Measurements from ENCODE around the gene AOC2. TPM values are rescaled to one million over a fixed set of nuclear protein-coding genes. Genes with fewer than 3 reads are reported as not detected.

The AOC2 gene
- polyA plus RNA-seq, 1 of the 3 experiments (the other 2 are of a cell fraction): 0.33 TPM

DNA sequence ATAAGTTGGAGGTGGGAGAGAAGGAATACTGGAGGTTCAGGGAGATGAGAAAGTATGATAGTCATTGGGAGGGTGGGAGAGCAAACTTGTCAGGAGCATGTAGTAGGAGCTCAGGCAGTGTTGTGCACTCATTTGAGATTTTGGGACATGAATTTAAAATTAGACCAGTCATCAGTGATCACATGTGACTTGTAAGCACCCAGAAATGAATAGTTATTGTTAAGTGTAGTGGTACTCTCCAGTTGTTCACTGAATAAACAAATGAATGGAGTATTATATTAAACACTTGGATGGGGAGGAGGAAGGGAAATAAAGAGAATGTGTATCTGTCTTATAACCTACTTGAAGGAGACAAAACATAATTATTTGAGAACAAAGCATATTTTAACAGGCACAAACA lies 13.4 kb upstream of the AOC2 start:
- Histone ChIP-seq H4K20me1 (ENCODE audit: insufficient read depth) (no peaks in the 10 kb centered on the region), H3K36me3 (replicated peaks in 1 of 2; ENCODE audit: control insufficient read depth in 1 of 2, insufficient read depth in 2 of 2, low read length in 1 of 2) (peaks cover 5 to 11% of the 10 kb centered on the region in 2 experiments), H3K9me2 (no peaks in the 10 kb centered on the region), H3F3A (replicated peaks; ENCODE audit: insufficient read depth) (peaks cover 4% of the 10 kb centered on the region), H3K27me3 (ENCODE audit: insufficient read depth) (no peaks in the 10 kb centered on the region), H3K4me2 (no peak overlapping the region), H3K79me2 (ENCODE audit: insufficient read depth) (peaks cover 39% of the 10 kb centered on the region), H3K9ac (no peak overlapping the region), H3K4me1 (ENCODE audit: control insufficient read depth in 1 of 2, insufficient read depth in 2 of 2, low read depth in 1 of 2, low read length in 1 of 2) (peaks cover 4 to 9% of the 10 kb centered on the region in 2 experiments; a peak in 3 of 4 replicates), H3K4me3 (ENCODE audit: low read depth in 2 of 2, low read length in 1 of 2) (no peak overlapping the region), H3K27ac (ENCODE audit: low read depth in 2 of 2, low read length in 1 of 2) (no peak overlapping the region), H3K9me3 (no peaks in the 10 kb centered on the region), H2AFZ (ENCODE audit: low read depth) (no peak overlapping the region)
- no peak for DNase-seq
- TF ChIP-seq RFX5 (IDR thresholded peaks at IDR 0.05; ENCODE audit: low read length) (no peak), MXI1 (IDR thresholded peaks at IDR 0.05; ENCODE audit: low read depth, low read length) (no peak), YY1 (IDR thresholded peaks at IDR 0.05; ENCODE audit: low read depth) (no peak), ELF1 (IDR thresholded peaks at IDR 0.05) (no peak), FOXJ3 (CRISPR knock-in tag; IDR thresholded peaks at IDR 0.05) (no peak), EZH2phosphoT487 (IDR thresholded peaks at IDR 0.05; ENCODE audit: borderline replicate concordance, low read depth) (no peak), RCOR1 (IDR thresholded peaks at IDR 0.05; ENCODE audit: low read length) (no peak), CHD2 (IDR thresholded peaks at IDR 0.05; ENCODE audit: low read length, partially characterized antibody) (no peak), FOSL2 (IDR thresholded peaks at IDR 0.05; ENCODE audit: borderline replicate concordance, low read depth) (no peak), SIN3A (IDR thresholded peaks at IDR 0.05; ENCODE audit: borderline replicate concordance, low read depth, low read length) (no peak), JUND (IDR thresholded peaks at IDR 0.05) (no peak), SMC3 (IDR thresholded peaks at IDR 0.05; ENCODE audit: low read depth, low read length) (no peak), TEAD4 (IDR thresholded peaks at IDR 0.05; ENCODE audit: borderline replicate concordance, insufficient read depth) (no peak), NRF1 (IDR thresholded peaks at IDR 0.05; ENCODE audit: low read depth, low read length) (no peak), MEF2A (IDR thresholded peaks at IDR 0.05; ENCODE audit: borderline replicate concordance, low read depth) (no peak), RXRA (IDR thresholded peaks at IDR 0.05; ENCODE audit: borderline replicate concordance, low read depth) (no peak)
- TF ChIP-seq, protein P1, sequence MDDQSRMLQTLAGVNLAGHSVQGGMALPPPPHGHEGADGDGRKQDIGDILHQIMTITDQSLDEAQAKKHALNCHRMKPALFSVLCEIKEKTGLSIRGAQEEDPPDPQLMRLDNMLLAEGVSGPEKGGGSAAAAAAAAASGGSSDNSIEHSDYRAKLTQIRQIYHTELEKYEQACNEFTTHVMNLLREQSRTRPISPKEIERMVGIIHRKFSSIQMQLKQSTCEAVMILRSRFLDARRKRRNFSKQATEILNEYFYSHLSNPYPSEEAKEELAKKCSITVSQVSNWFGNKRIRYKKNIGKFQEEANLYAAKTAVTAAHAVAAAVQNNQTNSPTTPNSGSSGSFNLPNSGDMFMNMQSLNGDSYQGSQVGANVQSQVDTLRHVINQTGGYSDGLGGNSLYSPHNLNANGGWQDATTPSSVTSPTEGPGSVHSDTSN (IDR thresholded peaks at IDR 0.05): no peak
- TF ChIP-seq, protein P2, sequence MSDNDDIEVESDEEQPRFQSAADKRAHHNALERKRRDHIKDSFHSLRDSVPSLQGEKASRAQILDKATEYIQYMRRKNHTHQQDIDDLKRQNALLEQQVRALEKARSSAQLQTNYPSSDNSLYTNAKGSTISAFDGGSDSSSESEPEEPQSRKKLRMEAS (IDR thresholded peaks at IDR 0.05; ENCODE audit: low read depth): no peak
- POLR2A ChIA-PET: no interaction called here
- CTCF ChIA-PET: interaction anchor here (0.8 to 1.4 kb wide), 3 partner anchors 11 to 167 kb away, joined by 3 to 4 read pairs (median 4); partner anchors contain the start of genes AOC2 and RPL27
